HG03095 (cell line): ENCODE results near the gene MARK2.
"Not testable (repeated sequence)": the region's sequence is repeated elsewhere in the genome, so short reads cannot be mapped to it uniquely, and the experiment has no call there.

ENCODE experiments used
- ATAC-seq: cut with Tn5 transposase; IDR thresholded peaks from one replicate; pipeline ENCODE4 v1.9.1; 2021; ENCODE audit warnings: moderate library complexity; ENCODE audit not compliant: unreplicated experiment

The MARK2 gene

DNA sequence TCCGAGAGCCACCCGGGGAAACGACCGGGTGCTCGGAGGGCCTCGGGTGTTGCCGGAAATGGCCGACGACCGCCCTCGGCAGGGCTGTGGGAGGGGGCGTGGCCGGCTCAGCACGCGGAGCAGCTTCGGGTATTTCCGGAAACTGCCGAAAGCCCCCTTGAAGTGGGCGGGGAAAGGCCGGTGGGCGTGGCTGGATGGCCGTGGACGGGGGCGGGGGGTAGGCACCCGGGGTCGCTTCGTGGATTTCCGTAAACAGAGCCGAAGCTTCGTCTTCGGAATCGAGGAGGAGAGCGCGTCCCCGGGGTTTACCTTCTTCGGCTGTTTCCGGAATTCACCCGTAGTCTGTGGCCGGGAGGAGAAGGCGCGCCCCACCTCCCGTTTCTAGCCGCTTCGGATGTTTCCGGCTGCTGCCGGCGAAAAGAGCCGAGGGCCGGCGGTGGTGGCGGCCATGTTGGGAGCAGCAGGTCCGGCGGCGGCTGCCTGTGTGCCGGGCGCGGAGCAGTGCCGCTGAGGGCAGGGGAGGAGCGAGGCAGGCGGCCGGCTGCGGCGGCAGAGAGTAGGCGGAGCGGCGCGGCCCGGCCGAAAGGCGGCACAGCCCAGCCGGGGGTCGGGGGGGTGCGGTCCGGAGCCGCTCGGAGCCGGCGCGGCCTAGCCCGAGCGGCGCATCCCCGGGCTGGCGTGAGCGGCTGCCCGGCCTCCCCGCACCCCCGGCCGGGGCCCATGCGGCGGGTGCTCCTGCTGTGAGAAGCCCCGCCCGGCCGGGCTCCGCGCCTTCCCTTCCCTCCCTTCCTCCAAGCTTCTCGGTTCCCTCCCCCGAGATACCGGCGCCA is at the start of gene MARK2:
MARK2 (plus strand) TSS at position 433 of the 830 bp plus-strand sequence; CDS start at position 830, 397 bp downstream.
- peak; percentile 66 for ATAC-seq

DNA sequence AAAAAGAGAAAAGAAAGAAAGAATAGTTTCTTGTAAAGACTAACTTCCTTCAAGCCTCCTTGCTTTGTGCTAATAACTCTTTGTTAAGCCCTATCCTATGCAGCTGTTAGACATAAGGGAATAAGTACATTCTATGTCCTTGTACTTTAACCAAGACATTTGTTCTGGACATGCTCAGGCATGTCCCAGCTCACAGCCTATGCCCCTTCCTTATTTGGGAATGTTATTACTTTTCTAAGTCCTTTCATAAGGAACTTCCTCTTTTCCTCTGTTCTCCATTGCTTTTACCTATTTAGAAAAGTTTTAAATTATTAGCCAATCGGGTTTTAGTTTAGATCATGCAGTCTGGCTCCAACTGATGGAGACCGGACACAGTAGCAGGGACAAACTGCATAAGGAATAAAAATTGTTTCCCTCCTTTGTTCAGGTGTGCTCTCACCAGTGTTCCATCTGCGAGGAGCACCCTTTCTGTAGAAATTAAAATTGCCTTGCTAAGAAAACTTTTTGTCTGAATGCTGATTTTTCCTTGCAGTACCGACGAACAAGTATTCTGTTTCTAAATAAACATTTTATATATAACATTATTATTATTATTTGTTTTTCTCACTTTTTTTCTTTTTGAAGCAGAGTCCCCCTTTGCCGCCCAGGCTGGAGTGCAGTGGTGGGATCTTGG is 47.3 kb upstream of the MARK2 start:
- ATAC-seq = no peak

DNA sequence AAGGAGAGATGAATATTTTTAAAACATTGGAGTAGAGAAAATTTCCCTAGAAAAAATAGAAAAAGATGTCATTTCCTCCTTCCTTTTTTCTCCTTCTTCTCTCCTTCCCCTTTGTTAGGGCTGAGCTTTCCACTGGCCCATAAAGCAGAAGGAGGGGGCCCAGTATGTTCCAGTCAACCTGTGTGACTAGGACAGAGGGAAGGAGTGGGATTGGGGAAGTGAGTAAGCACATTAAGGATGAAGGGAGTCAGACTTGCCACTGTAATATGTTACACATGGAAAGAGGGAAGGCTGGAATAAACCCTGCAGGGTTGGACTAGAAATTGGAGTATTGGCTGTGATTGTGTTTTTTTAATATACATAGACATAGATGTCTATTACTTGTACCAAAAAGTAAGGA is 45.7 kb upstream of the MARK2 start:
- ATAC-seq = no peak

DNA sequence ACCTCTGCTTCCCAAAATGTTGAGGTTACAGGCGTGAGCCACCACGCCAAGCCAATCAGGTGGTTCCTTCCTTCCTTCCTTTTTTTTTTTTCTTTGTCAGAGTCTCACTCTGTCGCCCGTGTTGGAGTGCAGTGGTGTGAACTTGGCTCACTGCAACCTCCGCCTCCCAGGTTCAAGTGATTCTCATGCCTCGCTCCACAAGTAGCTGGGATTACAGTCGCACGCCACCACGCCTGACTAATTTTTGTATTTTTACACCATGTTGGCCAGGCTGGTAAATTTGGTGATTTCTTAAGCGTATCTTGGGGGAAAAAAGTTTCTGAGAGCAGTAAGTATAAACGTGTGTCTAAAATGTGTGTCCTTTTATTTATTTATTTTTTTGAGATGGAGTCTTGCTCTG is 43.8 kb upstream of the MARK2 start:
- ATAC-seq = no peak

DNA sequence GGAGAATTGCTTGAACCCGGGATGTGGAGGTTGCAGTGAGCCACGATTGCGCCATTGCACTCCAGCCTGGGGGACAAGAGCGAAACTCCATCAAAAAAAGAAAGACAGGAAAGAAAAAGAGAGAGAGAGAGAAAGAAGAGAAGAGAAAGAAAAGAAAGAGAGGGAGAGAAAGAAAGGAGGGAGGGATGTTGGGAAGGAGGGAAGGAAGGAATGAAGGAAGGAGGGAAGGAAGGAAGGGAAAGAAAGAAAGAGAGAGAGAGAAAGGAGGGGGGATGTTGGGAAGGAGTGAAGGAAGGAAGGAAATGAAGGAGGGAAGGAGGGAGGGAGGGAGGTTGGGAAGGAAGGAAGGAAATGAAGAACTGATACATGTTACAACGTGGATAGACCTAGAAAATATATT is 38.0 kb upstream of the MARK2 start:
- ATAC-seq = no peak

DNA sequence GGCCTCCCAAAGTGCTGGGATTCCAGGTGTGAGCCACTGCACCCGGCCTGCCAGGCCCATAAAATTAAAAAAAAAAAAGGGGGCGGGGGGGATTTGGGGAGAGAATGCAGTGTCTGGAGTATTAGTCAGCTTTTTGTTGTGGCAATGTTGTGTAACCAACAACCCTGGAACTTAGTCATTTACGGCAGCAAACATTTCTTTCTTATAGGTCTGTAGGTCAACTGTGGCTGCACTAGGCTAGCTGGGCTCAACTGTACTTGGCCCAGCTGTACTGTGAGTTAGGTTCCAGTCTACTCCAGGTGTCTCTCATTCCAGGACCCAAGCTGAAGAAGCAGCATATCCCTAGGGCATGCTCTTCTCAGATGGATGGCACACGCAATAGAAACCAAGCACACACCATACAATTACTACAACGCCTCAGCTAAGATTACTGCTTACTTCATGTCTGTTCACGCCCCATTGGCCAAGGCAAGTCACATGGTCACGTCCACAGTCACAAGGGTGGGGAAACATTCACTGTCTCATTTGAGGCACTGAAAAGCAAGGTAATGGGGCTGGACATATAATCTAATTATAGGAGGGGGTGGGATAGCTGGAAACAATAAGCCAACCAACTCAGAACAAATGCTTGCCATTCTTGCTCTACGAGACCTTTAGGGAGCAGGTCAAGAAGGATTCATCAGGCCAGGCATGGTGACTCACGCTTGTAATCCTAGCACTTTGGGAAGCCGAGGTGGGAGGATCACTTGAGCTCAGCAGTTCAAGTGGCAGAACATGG is 36.1 kb upstream of the MARK2 start:
- ATAC-seq = no peak

DNA sequence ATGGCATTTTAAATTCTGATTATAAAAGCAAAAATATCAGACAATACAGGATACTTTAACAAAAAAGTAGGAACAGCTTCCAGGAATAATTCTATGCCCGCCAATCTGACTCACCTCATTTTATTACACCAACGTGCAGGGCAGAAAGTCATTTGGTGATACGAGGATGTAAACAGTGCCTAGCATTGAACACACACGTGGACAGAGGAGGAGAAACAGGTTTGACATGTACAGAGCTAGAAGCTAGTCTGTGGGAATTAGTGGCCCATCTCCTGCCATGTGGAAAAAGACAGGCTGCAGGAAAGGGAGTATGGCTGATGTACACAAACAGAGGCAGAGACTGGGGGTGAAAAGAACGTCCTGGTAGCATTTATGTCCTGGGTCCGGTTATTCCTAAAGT is 34.7 kb upstream of the MARK2 start:
- ATAC-seq = no peak

DNA sequence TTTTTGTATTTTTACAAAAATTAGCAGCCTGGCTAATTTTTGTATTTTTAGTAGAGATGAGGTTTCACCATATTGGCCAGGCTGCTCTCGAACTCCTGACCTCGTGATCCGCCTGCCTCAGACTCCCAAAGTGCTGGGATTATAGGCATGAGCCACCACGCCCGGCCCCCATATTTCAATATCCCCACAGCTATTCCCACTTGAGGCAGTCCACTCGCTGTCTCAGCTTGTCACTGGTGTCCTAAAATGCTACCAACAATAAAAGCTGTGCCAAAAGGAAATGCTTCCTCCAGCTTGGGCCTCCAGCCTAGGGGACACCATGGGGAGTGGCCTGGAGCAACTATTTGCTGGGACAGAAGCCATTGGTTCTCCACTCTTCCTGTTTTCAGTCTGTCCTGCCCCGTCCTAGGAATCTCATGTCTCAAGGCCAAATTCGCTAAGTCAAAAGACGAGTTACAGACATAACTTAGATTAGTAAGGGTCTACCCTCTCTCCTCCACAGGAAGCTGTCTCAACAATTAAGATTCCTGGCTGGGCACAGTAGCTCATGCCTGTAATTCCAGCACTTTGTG is 33.0 kb upstream of the MARK2 start:
- no peak for ATAC-seq

DNA sequence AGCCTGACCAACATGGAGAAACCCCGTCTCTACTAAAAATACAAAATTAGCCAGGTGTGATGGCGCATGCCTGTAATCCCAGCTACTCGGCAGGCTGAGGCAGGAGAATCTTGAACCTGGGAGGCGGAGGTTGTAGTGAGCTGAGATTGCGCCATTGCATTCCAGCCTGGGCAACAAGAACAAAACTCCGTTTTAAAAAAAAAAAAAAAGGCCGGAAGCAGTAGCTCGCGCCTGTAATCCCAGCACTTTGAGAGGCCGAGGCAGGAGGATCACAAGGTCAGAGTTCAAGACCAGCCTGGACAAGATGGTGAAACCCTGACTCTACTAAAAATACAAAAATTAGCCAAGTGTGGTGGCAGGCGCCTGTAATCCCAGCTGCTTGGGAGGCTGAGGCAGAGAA is 28.5 kb upstream of the MARK2 start:
- ATAC-seq = not testable (repeated sequence)

DNA sequence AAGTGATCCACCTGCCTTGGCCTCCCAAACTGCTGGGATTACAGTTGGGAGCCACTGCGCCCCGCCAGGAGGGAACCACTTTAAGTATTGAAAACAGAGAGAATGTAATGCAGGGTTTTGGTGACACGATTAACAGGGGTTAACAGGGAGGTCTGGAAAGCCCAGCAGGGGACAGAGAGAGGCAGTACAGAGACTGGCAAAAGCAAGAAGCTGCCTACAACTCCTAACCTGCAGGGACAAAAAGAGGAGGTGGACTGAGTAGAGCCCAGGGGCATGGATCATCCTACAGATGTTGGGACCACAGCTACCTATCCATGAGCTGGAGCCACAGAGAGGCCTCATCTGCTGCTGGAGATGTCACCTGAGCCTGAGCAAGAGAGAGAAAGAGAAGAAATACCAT is 27.4 kb upstream of the MARK2 start:
- no peak for ATAC-seq

DNA sequence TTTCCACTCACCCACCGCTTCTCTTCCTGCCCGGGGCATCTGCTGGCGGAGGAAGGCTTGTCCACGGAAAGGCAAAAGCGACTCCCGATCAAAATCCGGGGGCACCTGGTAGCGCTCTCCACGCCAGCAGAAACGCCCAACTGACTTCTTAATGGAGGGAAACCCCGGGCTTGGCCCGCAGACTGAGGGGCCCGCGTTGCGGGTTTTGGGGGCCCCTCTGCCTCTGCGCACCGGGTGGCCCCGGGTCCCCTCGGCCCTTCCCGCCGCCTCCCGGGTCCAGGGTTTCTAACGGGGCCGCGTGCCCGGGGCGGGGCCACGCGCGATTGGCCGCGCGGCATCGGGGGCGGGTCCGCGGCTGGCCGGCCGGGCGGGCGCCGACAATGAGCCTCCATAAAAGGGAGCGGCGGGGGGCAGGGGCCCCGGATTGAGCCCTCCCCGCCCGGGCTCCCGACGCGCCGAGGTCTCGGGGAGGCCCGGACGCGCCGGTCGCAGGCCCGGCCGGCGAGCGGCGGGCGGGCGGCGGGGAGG is 25.8 kb upstream of the MARK2 start, which contains the start of gene SPINDOC:
SPINDOC (plus strand) TSS at position 422 of the 528 bp plus-strand sequence. CDS start 231 bp downstream, outside the sequence.
- ATAC-seq = peak; percentile 74

DNA sequence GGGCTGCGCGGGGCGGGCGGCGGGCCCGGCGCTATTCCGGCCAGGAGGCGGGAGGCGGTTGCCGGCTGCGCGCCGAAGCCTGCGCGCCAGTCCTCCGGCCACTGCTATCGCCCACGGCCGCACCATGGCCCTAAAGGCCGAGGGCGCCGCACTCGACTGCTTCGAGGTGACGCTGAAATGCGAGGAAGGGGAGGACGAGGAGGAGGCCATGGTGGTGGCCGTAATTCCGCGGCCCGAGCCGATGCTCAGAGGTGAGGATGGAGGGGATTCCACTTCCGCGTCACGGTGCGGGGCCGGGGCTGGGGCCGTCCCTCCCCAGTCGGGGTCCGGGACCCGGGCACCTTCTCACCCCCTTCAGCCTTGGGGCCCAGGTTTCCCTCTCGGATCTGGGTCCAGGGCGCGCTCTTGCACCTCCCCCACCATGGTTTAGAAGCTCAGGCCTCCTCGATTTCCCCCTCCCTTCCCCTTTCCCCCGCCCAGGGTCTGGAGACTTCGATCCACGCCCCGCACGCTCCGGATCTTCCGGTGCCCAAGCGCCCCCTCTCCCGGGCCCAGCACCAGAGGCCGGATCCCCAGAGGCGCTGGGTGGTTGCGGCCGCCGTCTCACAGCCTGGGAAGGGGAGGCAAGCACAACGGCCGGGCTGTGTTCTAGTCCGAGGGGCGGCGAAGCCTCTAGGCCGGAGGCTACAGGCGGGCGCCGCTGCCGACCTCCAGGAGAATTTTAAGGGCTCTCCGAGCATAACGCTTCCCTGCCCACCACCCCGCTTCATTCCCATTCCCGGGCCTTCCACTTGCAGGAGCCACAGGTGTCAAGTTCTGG is 25.1 kb upstream of the MARK2 start:
- peak; percentile 28 for ATAC-seq

DNA sequence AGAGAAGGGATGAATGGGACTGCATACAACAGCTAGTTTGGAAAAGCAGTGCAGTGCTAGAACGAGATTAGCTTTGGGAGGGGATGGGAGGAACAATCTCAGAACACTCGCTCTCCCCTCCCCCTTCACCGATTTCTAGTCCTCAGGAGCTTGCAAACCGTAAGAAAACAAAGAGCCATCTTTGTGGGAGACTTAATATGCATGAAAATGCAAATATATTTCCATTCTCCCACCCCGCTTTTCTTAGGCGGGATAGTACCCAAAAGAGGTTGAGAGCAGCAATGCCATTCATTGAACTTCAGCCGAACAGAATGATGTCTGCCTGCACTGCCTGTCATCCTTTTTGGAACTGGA is 24.6 kb upstream of the MARK2 start:
- ATAC-seq = no peak

DNA sequence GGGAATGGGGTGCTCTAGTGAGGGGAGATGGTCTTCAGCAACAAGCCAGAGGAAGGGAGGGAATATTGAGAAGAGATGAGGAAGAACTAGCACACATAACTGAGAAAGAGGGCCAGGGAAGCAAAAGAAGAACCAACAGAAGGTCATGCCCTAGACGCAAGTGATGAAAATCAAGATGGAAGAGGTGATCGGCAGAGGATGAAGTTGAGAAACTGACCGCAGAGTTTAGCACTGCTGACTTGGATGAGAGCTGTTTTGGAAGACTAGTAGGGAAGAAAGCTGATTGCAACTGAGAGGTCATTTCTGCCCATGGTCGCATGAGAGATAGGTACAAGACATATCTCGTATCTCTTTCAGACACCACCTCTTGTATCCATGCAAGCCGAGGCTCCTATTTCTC is 22.7 kb upstream of the MARK2 start:
- no peak for ATAC-seq

DNA sequence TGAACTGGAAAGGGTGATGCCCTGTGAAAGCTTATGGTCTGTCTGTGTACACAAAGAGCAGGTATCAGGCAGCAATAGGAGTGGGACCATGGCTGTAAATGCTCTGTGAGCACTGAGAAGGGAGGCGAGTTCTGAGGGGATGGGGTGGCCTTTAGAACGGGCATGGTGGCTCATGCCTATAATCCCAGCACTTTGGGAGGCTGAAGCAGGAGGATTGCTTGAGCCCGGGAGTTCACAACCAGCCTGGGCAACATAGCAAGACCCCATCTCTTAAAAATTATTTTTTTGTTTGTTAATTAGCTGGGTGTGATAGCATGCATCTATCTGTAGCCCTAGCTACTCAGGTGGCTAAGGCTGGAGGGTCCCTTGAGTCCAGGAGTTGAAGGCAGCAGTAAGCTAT is 22.2 kb upstream of the MARK2 start:
- no peak for ATAC-seq

DNA sequence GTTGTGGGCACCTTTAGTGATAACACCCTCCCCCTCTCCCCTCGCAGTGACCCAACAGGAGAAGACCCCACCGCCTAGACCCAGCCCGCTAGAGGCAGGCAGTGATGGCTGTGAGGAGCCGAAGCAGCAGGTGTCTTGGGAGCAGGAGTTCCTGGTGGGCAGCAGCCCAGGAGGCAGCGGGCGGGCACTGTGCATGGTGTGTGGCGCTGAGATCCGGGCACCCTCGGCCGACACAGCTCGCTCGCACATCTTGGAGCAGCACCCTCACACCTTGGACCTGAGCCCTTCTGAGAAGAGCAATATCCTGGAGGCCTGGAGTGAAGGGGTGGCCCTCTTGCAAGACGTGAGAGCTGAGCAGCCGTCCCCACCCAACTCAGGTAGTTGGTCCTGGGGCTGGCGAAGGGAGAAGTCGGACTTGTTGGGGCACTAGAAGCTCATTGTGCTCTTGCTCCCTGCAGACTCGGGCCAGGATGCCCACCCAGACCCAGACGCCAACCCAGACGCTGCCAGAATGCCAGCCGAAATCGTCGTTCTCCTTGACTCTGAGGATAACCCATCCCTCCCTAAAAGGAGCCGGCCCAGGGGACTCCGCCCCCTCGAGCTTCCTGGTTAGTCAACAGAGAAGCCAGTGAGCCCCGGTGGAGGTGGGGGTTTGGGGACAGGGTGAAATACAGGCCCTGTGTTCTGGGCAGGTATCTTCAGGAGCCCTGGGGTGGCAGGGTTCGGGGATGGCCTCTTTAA is 21.0 kb upstream of the MARK2 start:
- no peak for ATAC-seq

DNA sequence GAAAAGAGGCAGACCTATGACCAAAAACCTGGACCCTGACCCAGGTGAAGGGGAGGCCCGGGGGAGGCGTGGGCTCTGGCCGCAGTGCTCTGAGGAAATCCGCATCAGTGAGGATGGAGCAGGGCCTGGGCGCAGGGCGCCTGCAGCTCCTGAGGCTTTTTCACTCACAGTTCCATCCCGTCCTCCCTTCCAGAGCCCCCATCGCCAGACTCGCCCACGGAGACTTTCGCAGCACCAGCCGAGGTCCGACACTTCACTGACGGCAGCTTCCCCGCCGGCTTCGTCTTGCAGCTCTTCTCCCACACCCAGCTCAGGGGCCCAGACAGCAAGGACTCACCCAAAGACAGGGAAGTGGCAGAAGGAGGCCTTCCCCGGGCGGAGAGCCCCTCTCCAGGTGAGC is 20.3 kb upstream of the MARK2 start:
- no peak for ATAC-seq

DNA sequence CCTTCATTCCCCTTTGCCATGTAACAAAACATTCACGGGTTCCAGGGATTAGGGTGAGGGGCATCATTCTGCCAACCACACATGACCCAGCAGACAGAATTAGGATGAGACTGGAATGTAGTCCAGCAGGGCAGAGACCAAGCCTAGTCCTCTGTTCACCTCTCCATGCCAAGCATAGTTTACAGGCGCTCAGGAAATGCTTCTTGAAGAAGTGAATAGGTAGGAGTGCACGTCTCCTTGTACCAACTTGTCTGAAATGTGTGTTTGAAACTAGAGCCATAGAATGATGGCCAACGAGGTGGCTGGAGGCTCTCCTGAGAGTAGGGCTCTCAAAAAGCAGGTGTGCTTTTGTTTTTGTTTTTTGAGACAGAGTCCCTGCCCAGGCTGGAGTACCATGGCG is 17.5 kb upstream of the MARK2 start:
- ATAC-seq = no peak

DNA sequence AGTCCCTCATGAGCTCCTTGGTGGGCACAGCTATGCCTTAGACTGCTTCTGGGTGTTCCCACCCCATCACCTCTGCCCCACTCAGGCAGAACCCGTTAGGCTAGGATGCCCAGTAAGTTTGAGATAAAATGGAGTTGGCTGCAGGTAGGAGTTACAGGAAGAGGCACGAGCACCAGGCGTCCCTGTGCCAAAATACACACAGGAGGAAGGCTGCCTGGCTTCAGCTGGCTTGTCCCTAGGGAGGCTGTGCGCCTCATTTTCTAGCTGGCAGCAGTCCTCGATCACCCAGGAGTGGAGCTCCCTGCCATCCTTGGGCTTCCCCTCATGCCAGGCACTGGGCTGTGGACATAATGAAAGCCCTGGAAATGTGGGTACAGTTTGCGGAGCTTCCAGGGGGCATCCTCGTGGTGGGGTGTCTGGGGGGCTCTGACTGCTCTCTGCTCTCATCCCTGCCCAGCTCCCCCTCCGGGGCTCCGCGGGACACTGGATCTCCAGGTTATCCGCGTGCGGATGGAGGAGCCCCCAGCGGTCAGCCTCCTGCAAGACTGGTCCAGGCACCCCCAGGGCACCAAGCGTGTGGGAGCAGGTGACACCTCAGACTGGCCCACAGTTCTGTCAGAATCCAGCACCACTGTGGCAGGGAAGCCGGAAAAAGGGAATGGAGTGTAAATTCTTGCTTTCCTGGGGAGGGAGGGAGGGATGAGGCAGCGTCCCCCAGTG is 12.3 kb upstream of the MARK2 start:
- ATAC-seq = no peak
